ENCODE results near the gene SIGLECL1. TPM values are rescaled to one million over a fixed set of nuclear protein-coding genes. Genes with fewer than 3 reads are reported as not detected.

Gene SIGLECL1
- polyA plus RNA-seq, 3 donors, result 0.16 TPM; not detected in 2

- Histone ChIP-seq H3K79me2 (ENCODE audit: insufficient read depth, low read length) (no peaks in the 10 kb centered on the region), H3K36me3 (replicated peaks in 1 of 2; ENCODE audit: control insufficient read depth in 1 of 2, insufficient read depth in 2 of 2, low read length in 2 of 2) (no peaks in the 10 kb centered on the region), H4K20me1 (ENCODE audit: insufficient read depth, low read length) (no peaks in the 10 kb centered on the region), H3K4me2 (replicated peaks; ENCODE audit: extremely low read depth, low read length, poor library complexity, severe bottlenecking) (peak overlapping the region; percentile 29), H3K4me1 (ENCODE audit: control insufficient read depth in 1 of 2, insufficient read depth in 2 of 2, low read length in 2 of 2) (peaks cover 17 to 34% of the 10 kb centered on the region in 2 donors), H3K4me3 (replicated peaks in 1 of 3; ENCODE audit: low read depth in 2 of 3, low read length in 3 of 3) (peak overlapping the region in 1 of 3 experiments; percentile 3), H3K9me3 (replicated peaks in 1 of 2; ENCODE audit: control insufficient read depth in 1 of 2, insufficient read depth in 1 of 2, low read length in 2 of 2) (peaks cover 0 to 3% of the 10 kb centered on the region in 2 donors), H3K9ac (ENCODE audit: insufficient read depth, low read length, poor library complexity, severe bottlenecking) (no peak overlapping the region), H3K27ac (ENCODE audit: low read depth in 1 of 2, low read length in 2 of 2) (peak overlapping the region in 1 of 2 donors; percentile 52), H3K27me3 (ENCODE audit: control insufficient read depth in 2 of 2, insufficient read depth in 2 of 2, low read length in 2 of 2) (no peaks in the 10 kb centered on the region), H2AFZ (ENCODE audit: insufficient read depth, low read depth, low read length, poor library complexity, severe bottlenecking) (no peak overlapping the region)
- DNase-seq, result peak; percentile 40 to 74 (median 53)
- Mint-ChIP-seq H3K4me1 (peaks cover 40% of the 10 kb centered on the region), H3K27ac (peak overlapping the region; percentile 46 to 88 (median 79)), H3K9me3 (peaks cover 0 to 4% (median 0%) of the 10 kb centered on the region in 7 donors), H3K27me3 (ENCODE audit: low read depth in 3 of 3) (peaks cover 2 to 3% (median 2%) of the 10 kb centered on the region in 3 donors), H3K4me3 (peak overlapping the region in 1 of 2 donors; percentile 54), H3K36me3 (no peaks in the 10 kb centered on the region)
- WGBS (ENCODE audit: insufficient coverage), result 23% methylated on average over 5 of the region's 6 CpGs
- TF ChIP-seq CTCF (IDR thresholded peaks at IDR 0.05), result no peak
- intact Hi-C loops (cut with micrococcal nuclease), result no loop called here
Observed at GRCh38 chr19:51272183-51272810, 21.4 kb downstream of the SIGLECL1 start.

GRCh38 chr19:51274049-51274770, 23.3 kb downstream of the SIGLECL1 start:
- WGBS (ENCODE audit: insufficient coverage), result 100% methylated on average over 5 of the region's 8 CpGs
- H3K9me3 Mint-ChIP-seq, result peaks cover 0 to 4% (median 2%) of the 10 kb centered on the region in 7 donors
- H3K4me3 Mint-ChIP-seq, result no peak overlapping the region

More at GRCh38 chr19:51274049-51274770, 23.3 kb downstream of the SIGLECL1 start:
- Histone ChIP-seq H3K4me1 (ENCODE audit: control insufficient read depth in 1 of 2, insufficient read depth in 2 of 2, low read length in 2 of 2) (peaks cover 17 to 34% of the 10 kb centered on the region in 2 donors), H3K27ac (ENCODE audit: low read depth in 1 of 2, low read length in 2 of 2) (no peak overlapping the region), H3K4me3 (replicated peaks in 1 of 3; ENCODE audit: low read depth in 2 of 3, low read length in 3 of 3) (no peak overlapping the region), H3K79me2 (ENCODE audit: insufficient read depth, low read length) (no peaks in the 10 kb centered on the region), H3K9ac (ENCODE audit: insufficient read depth, low read length, poor library complexity, severe bottlenecking) (no peak overlapping the region), H3K4me2 (replicated peaks; ENCODE audit: extremely low read depth, low read length, poor library complexity, severe bottlenecking) (no peak overlapping the region), H4K20me1 (ENCODE audit: insufficient read depth, low read length) (no peaks in the 10 kb centered on the region), H3K27me3 (ENCODE audit: control insufficient read depth in 2 of 2, insufficient read depth in 2 of 2, low read length in 2 of 2) (peaks cover 0 to 3% of the 10 kb centered on the region in 2 donors), H2AFZ (ENCODE audit: insufficient read depth, low read depth, low read length, poor library complexity, severe bottlenecking) (no peak overlapping the region), H3K9me3 (replicated peaks in 1 of 2; ENCODE audit: control insufficient read depth in 1 of 2, insufficient read depth in 1 of 2, low read length in 2 of 2) (peaks cover 0 to 3% of the 10 kb centered on the region in 2 donors), H3K36me3 (replicated peaks in 1 of 2; ENCODE audit: control insufficient read depth in 1 of 2, insufficient read depth in 2 of 2, low read length in 2 of 2) (no peaks in the 10 kb centered on the region)
- DNase-seq, result no peak
- intact Hi-C loops (cut with micrococcal nuclease), result no loop called here
- TF ChIP-seq CTCF (IDR thresholded peaks at IDR 0.05), result no peak
- peaks cover 9 to 17% (median 15%) of the 10 kb centered on the region in 3 donors for H3K27me3 Mint-ChIP-seq (ENCODE audit: low read depth in 3 of 3)
- H3K4me1 Mint-ChIP-seq, result peaks cover 40% of the 10 kb centered on the region
- peak overlapping the region in 3 of 7 donors; percentile 33 to 80 (median 52) for H3K27ac Mint-ChIP-seq
- H3K36me3 Mint-ChIP-seq, result no peaks in the 10 kb centered on the region

All from CD14-positive monocyte (primary cell).